Heart right ventricle (tissue), 16 donors: Measurements from ENCODE around the gene CEP131. TPM values are rescaled to one million over a fixed set of nuclear protein-coding genes. Genes with fewer than 3 reads are reported as not detected.

ENCODE experiments used
- ATAC-seq, 8 donors: fragments of 200-7000 bp; cut with Tn5 transposase; one replicate each; pipeline ENCODE4 v1.9.1; 2020; ENCODE audit warnings: mild to moderate bottlenecking in 8 of 8, moderate library complexity in 8 of 8, moderate number of reproducible peaks in 1 of 8
- DNase-seq, 2 donors: peaks; one replicate each; pipeline ENCODE4 v3.0.0-alpha.2; 2020
- H3K27ac ChIP-seq, 10 donors: fragments of 200-600 bp; sonication (generic) in 2 of 10; one replicate each; pipeline versions ENCODE4 v1.5.0 to v1.8.0; 2020 to 2022; ENCODE audit warnings: mild to moderate bottlenecking in 3 of 10
- H3K27me3 ChIP-seq, 7 donors: fragments of 200-600 bp; one replicate each; pipeline ENCODE4 v1.8.0; 2021 to 2022; ENCODE audit warnings: mild to moderate bottlenecking in 2 of 7
- H3K36me3 ChIP-seq, 9 donors: fragments of 200-600 bp; sonication (generic) in 1 of 9; one replicate each; pipeline versions ENCODE4 v1.5.0 to v1.8.0; 2020 to 2022; ENCODE audit warnings: mild to moderate bottlenecking in 2 of 9
- H3K4me1 ChIP-seq, 9 donors: fragments of 200-600 bp; sonication (generic) in 1 of 9; one replicate each; pipeline versions ENCODE4 v1.5.0 to v1.8.0; 2020 to 2022; ENCODE audit warnings: mild to moderate bottlenecking in 4 of 9
- H3K4me3 ChIP-seq, 10 donors: fragments of 200-600 bp; sonication (generic) in 2 of 10; one replicate each; pipeline versions ENCODE4 v1.5.0 to v1.8.0; 2020 to 2022; ENCODE audit warnings: mild to moderate bottlenecking in 7 of 10, moderate library complexity in 2 of 10
- H3K9me3 ChIP-seq, 11 donors: fragments of 200-600 bp in 10 of 11; sonication (generic) in 2 of 11; one replicate each; pipeline versions ENCODE4 v1.5.0 to v1.8.0; 2013 to 2022; ENCODE audit warnings: mild to moderate bottlenecking in 2 of 11, control low read depth in 1 of 11, moderate library complexity in 1 of 11
- CTCF ChIP-seq, 9 donors: fragments of 200-600 bp; sonication (generic) in 2 of 9; IDR thresholded peaks; one replicate each; pipeline versions ENCODE4 v1.5.0 to v1.8.0; 2021 to 2022; ENCODE audit warnings: antibody characterized with exemption in 9 of 9, mild to moderate bottlenecking in 5 of 9, moderate library complexity in 1 of 9
- WGBS, 2 donors: extraction: QIAGEN DNeasy Blood & Tissue Kit; methylation state at CpG; one replicate each; pipeline ENCODE4 v1.1.7; 2013; ENCODE audit warnings: inconsistent platforms in 1 of 2; 5-methylcytosine and 5-hydroxymethylcytosine counted together
- intact Hi-C, 10 donors: fragments of 100-400 bp; cut with DNase I; formaldehyde crosslinking; loops; one replicate each; pipeline versions ENCODE4 v1.11.1 to v1.14.2; 2022
- polyA plus RNA-seq, 2 donors: library from polyadenylated mRNA; stranded (reverse); fragments of 200-250 nt; gene quantifications; one replicate each; pipeline ENCODE4 v1.2.3, GENCODE V29; 2013
- total RNA-seq, 10 donors: library from RNA; stranded (reverse); fragmentation: NEBNext Ultra II Directional in 3 of 10; extraction: Animal tissue kit (Norgen Biotek cat#: 25700) in 3 of 10; gene quantifications; one replicate each; pipeline versions ENCODE4 v1.2.1 to v1.2.4, GENCODE V29; 2021 to 2023
- donor health status: Arrhythmogenic right ventricular cardiomyopathy.
- donor health status: ischemic (EF 13 %, LVEDD 7.1; RV severe dilation, severe dysfunction).
- donor health status: healthy with polysubstance abuse.
- donor health status: DM: no; HTN: yes; CAD: no.
- donor health status: DM: no; HTN: no; CAD: no.
- donor health status: ischemic (EF 25% LVEDD 6.9; RV normal size, moderate dysfunction).
- donor health status: ischemic (EF 25% LVEDD 5.7; RV mildly dilated, moderate dysfunction).
- donor health status: healthy.
- donor health status: DM: yes; HTN: yes; CAD: no.
- donor health status: Ischemic cardiomyopathy.
- donor health status: ischemic (EF 35%, LVEDD 5.7; RV mildly dilated, moderate dysfunction).
- donor health status: nonischemic (EF 11% LVEDD 7.7; RV severe dilation, severe dysfunction).
- donor health status: DM: yes; HTN: yes; CAD: no.
- donor health status: PGD.
- donor health status: ischemic (EF 29% LVEDD 5.4; RV normal size, mild dysfunction).
- donor health status: nonischemic (EF 23%, LVEDD 6.1; RV moderate dilation, normal function).

The CEP131 gene
- total and polyA plus RNA-seq, 12 donors, result 6.4 to 20.9 (median 8.0) TPM

- Histone ChIP-seq H3K4me3 (no peak overlapping the region), H3K36me3 (peaks cover 0 to 84% (median 20%) of the 10 kb centered on the region in 9 donors), H3K27ac (no peak overlapping the region), H3K9me3 (no peaks in the 10 kb centered on the region), H3K4me1 (peaks cover 4 to 24% (median 13%) of the 10 kb centered on the region in 9 donors), H3K27me3 (no peaks in the 10 kb centered on the region)
- intact Hi-C loops, result loop anchor here in 6 of 10 donors (5.0 to 10.0 kb wide), 4 partner anchors 33 to 346 kb away; partner anchors contain the start of gene BAHCC1 (in 1 of the 6)
- ATAC-seq, result no peak
- DNase-seq, result no peak
- no peak for TF ChIP-seq CTCF (IDR thresholded peaks at IDR 0.05)
- 94 to 95% methylated on average over 23 of the region's 23 CpGs for WGBS, 2 donors
These were observed 36.4 kb upstream of the CEP131 start for GRCh38 chr17:81259058-81259605.

- Histone ChIP-seq H3K4me3 (no peak overlapping the region), H3K4me1 (peaks cover 4 to 24% (median 13%) of the 10 kb centered on the region in 9 donors), H3K9me3 (no peaks in the 10 kb centered on the region), H3K27me3 (no peaks in the 10 kb centered on the region), H3K27ac (no peak overlapping the region), H3K36me3 (peaks cover 0 to 76% (median 16%) of the 10 kb centered on the region in 9 donors)
- WGBS, 2 donors, result 85 to 89% methylated on average over 19 to 20 of the region's 20 CpGs
- no peak for DNase-seq
- TF ChIP-seq CTCF (IDR thresholded peaks at IDR 0.05), result no peak
- intact Hi-C loops, result loop anchor here in 6 of 10 donors (5.0 to 10.0 kb wide), 4 partner anchors 34 to 347 kb away; partner anchors contain the start of gene BAHCC1 (in 1 of the 6)
- no peak for ATAC-seq
These were observed 35.5 kb upstream of the CEP131 start for GRCh38 chr17:81258292-81258691.

DNA sequence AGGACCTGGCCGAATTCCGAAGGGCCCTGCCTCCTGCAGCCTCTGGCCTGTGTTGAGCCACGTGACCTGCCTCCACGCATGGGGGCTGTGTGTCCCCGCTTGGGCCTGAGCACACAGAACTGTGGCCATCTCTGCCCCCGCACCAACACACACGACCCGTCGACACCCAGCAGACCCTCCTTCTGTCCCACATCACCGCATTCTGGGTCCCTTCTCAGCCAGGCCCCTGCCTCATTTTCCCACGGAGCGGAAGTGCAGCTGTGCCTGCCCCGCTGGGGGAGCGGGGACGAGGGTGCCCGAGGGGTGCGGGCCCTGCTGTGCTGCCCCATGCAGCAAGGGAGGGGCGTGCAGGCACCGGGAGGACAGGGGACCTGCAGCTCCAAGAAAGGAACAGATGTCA is 34.8 kb upstream of the CEP131 start:
- ATAC-seq (no peak), DNase-seq (peak in 1 of 2 donors; percentile 8)
- Histone ChIP-seq H3K9me3 (no peaks in the 10 kb centered on the region), H3K4me3 (no peak overlapping the region), H3K27ac (no peak overlapping the region), H3K4me1 (peaks cover 4 to 24% (median 13%) of the 10 kb centered on the region in 9 donors), H3K36me3 (peaks cover 0 to 75% (median 13%) of the 10 kb centered on the region in 9 donors), H3K27me3 (no peaks in the 10 kb centered on the region)
- intact Hi-C loops, result loop anchor here in 6 of 10 donors (5.0 to 10.0 kb wide), 4 partner anchors 35 to 347 kb away; partner anchors contain the start of gene BAHCC1 (in 1 of the 6)
- TF ChIP-seq CTCF (IDR thresholded peaks at IDR 0.05), result no peak
- WGBS, 2 donors, result 97% methylated on average over 19 of the region's 19 CpGs

DNA sequence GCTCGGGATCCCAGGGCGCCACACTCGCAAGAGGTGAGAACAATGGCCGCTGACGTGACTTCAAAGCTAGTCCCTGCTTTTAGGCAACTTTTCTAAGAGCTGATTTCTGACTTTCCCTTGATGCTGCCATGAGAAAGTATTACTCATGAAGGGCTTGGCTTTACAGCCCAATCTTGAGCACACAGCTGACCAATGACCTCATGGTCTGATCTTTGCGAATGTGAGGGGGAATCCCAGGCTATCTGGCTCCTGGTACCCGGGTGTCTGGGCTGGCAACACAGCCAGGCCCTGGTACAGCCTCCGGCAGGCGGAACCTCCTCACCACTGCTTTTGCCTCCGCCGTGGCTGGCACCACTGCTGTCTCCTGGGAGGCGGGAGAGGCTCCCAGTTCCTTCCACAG is 33.9 kb upstream of the CEP131 start:
- DNase-seq (peak in 1 of 2 donors; percentile 5), ATAC-seq (no peak)
- no peaks in the 10 kb centered on the region for H3K27me3 ChIP-seq
- TF ChIP-seq CTCF (IDR thresholded peaks at IDR 0.05), result no peak
- peak overlapping the region in 1 of 10 donors; percentile 20 for H3K27ac ChIP-seq
- no peak overlapping the region for H3K4me3 ChIP-seq
- peaks cover 4 to 24% (median 13%) of the 10 kb centered on the region in 9 donors for H3K4me1 ChIP-seq
- peaks cover 0 to 75% (median 21%) of the 10 kb centered on the region in 9 donors for H3K36me3 ChIP-seq
- 80 to 86% methylated on average over 12 of the region's 12 CpGs for WGBS, 2 donors
- intact Hi-C loops, result loop anchor here in 6 of 10 donors (5.0 to 10.0 kb wide), 4 partner anchors 36 to 348 kb away; partner anchors contain the start of gene BAHCC1 (in 1 of the 6)
- H3K9me3 ChIP-seq, result no peaks in the 10 kb centered on the region
